Nephron progenitor cell (in vitro differentiated cells): Measurements from ENCODE around the gene LDLRAD4.

Source experiments
- DNase-seq: peaks from one replicate; pipeline ENCODE4 v3.0.0; 2021
- H3K27ac Mint-ChIP-seq: 2 replicates; pipeline ENCODE4 v1.8.0; 2021; ENCODE audit warnings: mild to moderate bottlenecking, moderate library complexity, mixed read lengths
- H3K27me3 Mint-ChIP-seq: 2 replicates; pipeline ENCODE4 v1.8.0; 2021; ENCODE audit warnings: mild to moderate bottlenecking, low read depth, mixed read lengths; ENCODE audit not compliant: poor library complexity
- H3K36me3 Mint-ChIP-seq: 2 replicates; pipeline ENCODE4 v1.8.0; 2021; ENCODE audit warnings: low read depth, mixed read lengths
- H3K4me1 Mint-ChIP-seq: 2 replicates; pipeline ENCODE4 v1.8.0; 2021; ENCODE audit warnings: mixed read lengths
- H3K4me3 Mint-ChIP-seq: 2 replicates; pipeline ENCODE4 v1.8.0; 2021; ENCODE audit warnings: mild to moderate bottlenecking, moderate library complexity, mixed read lengths
- H3K9me3 Mint-ChIP-seq: 2 replicates; pipeline ENCODE4 v1.8.0; 2021; ENCODE audit warnings: mild to moderate bottlenecking, moderate library complexity, mixed read lengths
- TF ChIP-seq, protein P1 (sequence below): fragments of 200-600 bp; sonication (generic); IDR thresholded peaks from 2 replicates; pipeline ENCODE4 v1.5.0; 2021; ENCODE audit warnings: antibody characterized with exemption

The LDLRAD4 gene

DNA sequence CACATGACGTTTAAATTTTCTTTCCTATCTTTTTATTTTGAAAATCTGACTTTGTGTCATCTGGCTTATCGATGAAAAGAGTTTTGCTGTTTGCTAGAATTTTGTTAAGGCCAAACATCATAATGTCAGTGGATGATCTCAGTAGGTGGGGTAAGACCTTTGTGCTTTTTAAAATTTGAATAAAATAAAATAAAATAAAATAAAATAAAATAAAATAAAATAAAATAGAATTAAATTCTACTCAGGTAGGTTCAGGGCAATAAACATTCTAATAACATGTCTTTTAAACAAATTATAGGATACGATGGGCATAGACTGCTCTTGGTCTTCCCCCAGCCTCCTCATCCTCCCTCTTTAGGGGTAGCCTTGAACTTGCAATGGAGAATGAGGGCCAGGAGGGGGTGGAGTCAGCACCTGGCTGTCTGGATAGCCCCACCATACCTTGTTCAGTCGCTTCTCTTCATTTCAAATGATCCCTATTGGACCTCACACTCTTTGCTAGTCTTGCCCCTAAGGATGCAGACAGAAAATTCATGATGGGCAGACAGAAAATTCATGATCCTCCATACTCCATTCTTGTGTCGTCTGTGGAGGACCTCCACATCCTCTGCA is 8.1 kb downstream of the LDLRAD4 start:
- Mint-ChIP-seq H3K27ac (no peak overlapping the region), H3K9me3 (no peaks in the 10 kb centered on the region), H3K4me3 (no peak overlapping the region), H3K4me1 (peaks cover 27% of the 10 kb centered on the region), H3K27me3 (peaks cover 27% of the 10 kb centered on the region), H3K36me3 (no peaks in the 10 kb centered on the region)
- TF ChIP-seq, protein P1, sequence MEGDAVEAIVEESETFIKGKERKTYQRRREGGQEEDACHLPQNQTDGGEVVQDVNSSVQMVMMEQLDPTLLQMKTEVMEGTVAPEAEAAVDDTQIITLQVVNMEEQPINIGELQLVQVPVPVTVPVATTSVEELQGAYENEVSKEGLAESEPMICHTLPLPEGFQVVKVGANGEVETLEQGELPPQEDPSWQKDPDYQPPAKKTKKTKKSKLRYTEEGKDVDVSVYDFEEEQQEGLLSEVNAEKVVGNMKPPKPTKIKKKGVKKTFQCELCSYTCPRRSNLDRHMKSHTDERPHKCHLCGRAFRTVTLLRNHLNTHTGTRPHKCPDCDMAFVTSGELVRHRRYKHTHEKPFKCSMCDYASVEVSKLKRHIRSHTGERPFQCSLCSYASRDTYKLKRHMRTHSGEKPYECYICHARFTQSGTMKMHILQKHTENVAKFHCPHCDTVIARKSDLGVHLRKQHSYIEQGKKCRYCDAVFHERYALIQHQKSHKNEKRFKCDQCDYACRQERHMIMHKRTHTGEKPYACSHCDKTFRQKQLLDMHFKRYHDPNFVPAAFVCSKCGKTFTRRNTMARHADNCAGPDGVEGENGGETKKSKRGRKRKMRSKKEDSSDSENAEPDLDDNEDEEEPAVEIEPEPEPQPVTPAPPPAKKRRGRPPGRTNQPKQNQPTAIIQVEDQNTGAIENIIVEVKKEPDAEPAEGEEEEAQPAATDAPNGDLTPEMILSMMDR: no peak
- DNase-seq: no peak

DNA sequence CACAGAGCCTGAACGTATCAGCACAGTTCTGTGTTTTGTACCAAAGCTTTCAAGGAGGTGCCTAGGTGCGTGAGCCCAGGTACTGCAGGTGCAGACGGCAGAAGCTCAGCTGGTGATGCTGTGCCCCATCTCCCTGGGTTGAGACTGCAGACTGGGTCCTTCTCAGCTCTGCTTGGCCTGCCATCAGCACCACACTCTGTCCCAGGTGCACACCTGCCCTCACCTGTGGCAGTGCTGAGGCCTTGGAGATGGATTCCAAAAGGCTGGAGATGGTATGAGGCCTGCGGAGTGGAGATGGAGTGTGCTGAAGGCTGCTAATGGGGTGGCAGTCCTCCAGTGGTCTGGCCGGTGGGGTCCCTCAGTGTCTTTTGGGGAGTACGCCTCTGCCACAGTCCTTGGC is 9.3 kb downstream of the LDLRAD4 start:
- Mint-ChIP-seq H3K27ac (no peak overlapping the region), H3K4me1 (peaks cover 20% of the 10 kb centered on the region), H3K27me3 (peaks cover 24% of the 10 kb centered on the region), H3K36me3 (no peaks in the 10 kb centered on the region), H3K9me3 (no peaks in the 10 kb centered on the region), H3K4me3 (no peak overlapping the region)
- TF ChIP-seq, protein P1: no peak
- DNase-seq: no peak

DNA sequence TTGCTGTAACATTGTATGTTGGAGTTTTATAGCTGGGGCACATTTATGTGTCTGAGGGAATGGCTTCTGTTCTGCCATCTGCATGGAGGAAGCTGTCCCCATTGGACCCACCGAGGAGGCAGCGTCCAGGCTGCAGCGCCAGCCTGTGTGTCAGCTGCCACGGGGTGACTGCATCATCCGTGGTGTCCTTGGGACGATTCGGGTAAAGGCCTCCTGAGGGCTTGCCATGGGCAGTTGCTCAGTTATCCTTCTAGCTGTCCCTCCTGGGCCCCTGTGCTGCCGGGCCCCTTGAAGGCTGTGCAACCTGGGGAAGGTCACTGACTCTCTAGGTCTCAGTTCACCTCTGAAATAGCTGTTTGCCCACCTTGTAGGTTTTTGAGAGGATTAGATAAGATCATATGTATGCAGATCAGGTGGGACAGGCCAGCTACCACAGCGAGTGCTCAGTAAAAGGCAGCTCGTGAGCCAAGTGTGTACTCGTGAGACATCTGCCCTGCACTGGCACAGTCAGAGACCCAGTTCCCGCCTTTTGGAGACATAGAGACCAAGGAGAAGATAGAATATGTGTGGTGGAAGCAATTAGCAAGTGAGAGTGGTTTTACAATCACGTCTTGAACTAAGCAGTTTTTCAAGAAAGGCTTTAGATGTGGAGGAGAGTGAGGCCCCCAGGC is 10.6 kb downstream of the LDLRAD4 start:
- TF ChIP-seq, protein P1: no peak
- H3K27me3 Mint-ChIP-seq: peaks cover 21% of the 10 kb centered on the region
- DNase-seq: no peak
- H3K4me1 Mint-ChIP-seq: peaks cover 11% of the 10 kb centered on the region
- no peak overlapping the region for H3K27ac Mint-ChIP-seq
- H3K4me3 Mint-ChIP-seq: no peak overlapping the region
- H3K9me3 Mint-ChIP-seq: no peaks in the 10 kb centered on the region
- no peaks in the 10 kb centered on the region for H3K36me3 Mint-ChIP-seq

DNA sequence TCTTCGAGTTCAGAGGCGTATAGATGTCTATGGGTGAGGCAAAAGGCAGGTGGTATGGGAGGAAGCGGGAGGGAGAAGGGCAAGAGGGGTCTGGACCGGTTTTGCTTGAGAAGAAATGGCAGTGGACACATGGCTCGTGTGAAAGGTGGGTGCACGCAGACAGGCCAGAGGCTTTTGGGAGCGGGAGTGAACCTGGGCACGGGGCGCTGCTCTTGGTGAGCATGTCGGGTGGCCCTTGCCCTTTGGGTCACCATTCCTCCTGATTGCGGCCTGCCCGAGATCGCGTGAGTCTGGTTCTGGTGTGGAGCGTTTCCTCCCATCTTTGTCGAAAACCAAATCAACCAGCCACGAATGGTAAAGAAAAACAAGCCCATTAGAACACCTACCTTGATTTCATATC is 12.6 kb downstream of the LDLRAD4 start:
- Mint-ChIP-seq H3K4me3 (no peak overlapping the region), H3K9me3 (no peaks in the 10 kb centered on the region), H3K36me3 (no peaks in the 10 kb centered on the region), H3K27ac (no peak overlapping the region), H3K27me3 (peaks cover 14% of the 10 kb centered on the region), H3K4me1 (peaks cover 14% of the 10 kb centered on the region)
- TF ChIP-seq, protein P1: no peak
- no peak for DNase-seq

DNA sequence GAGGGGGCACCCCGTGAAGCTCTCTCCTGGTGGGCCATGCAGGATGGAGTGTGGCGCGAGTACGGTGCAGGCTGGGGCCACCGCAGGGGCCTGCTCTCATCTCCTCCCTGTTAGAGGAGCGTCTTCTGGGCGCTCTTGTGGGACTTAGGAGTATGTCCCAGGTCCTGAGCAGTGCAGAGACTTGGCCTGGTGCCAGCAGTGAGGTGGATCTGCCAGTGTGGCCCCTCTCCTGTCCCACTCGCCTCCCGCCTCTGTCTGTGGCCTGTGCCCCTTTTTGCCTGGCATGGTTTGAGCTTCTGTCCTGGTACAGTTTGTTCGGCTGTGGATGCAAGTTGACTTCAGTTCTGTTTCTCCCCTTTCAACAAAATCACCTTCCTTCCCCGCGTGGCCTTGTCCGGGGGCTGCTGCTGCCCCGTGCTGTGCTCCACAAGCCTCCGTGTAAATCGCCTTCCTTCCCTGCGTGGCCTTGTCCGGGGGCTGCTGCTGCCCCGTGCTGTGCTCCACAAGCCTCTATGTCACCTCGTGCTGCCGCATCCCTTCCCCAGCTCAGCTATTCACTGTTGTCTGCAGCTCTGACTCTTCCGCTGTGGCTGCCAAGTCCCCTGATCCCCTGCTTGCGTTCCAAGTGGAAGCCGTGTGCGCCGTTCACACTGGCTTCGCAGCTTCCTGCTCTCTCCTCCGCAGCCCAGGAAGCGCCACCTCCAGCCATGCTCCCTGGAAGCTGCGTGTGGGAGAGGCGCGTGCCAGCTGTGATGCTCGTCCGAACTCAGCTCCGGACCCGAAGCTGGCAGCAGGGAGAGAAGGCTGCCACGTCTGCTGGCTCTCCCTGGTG is 13.7 kb downstream of the LDLRAD4 start:
- Mint-ChIP-seq H3K27me3 (peaks cover 14% of the 10 kb centered on the region), H3K9me3 (no peaks in the 10 kb centered on the region), H3K4me1 (peaks cover 14% of the 10 kb centered on the region), H3K4me3 (no peak overlapping the region), H3K27ac (no peak overlapping the region), H3K36me3 (no peaks in the 10 kb centered on the region)
- TF ChIP-seq, protein P1: no peak
- no peak for DNase-seq
